Activated T-cell treated with anti-CD3 and anti-CD28 coated beads for 24 hours (primary cell): ENCODE results near the gene NDUFC2.
"Not testable (repeated sequence)": the region's sequence is repeated elsewhere in the genome, so short reads cannot be mapped to it uniquely, and the experiment has no call there.

Experiments
- DNase-seq: peaks from one replicate; pipeline ENCODE4 v3.0.0-alpha.2; 2020; ENCODE audit warnings: low read depth

Gene NDUFC2

DNA sequence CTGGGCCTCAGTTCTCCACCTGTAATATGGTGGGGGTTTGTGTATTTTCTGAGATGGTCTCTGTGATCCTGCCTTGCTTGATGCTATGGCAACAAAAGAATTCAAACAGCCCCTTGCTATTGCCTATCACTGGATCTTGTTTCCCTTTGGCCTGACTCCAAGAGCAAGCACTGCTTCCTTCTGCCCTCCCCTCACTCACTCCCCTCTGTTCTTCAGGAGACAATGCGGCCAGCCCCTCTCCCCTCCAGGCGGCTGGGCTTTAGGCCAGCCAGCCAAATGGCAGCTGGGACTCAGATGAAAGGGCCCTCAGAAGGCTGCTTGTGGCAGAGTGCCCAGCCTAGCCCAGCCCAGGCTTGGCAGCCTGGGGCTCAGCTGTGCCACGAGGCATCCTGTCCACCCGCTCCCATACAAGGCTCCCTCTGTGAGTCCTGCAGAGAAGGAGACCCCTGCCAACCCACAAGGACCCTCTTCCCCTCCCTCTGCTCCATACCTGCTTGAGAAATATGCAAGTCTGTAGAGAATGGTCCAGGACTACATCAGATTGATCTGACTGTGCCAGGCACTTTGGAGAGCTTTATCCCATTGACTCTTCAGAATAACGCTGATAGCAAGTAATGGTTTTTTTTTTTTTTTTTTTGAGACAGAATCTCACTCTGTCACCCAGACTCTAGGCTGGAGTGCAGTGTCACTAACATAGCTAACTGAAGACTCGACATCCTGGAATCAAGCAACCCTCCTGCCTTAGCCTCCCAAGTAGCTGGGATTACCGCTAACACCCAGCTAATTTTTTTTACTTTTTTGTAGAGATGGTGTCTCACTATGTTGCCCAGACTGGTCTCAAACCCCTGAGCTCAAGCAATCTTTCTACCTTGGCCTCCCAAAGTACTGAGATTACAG lies 49.0 kb downstream of the NDUFC2 start:
- no peak for DNase-seq

DNA sequence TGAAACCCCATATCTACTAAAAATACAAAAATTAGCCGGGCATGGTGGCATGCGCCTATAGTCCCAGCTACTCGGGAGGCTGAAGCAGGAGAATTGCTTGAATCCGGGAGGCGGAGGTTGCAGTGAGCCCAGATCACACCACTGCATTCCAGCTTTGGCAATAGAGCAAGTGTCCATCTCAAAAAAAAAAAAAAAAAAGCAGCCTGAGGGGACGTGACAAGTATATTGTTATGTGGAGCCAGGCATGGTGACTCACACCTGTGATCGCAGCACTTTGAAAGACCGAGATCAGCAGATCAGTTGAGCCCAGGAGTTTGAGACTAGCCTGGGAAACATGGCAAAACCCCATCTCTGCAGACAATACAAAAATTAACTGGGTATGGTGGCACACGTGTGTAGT lies 51.2 kb downstream of the NDUFC2 start:
- not testable (repeated sequence) for DNase-seq

DNA sequence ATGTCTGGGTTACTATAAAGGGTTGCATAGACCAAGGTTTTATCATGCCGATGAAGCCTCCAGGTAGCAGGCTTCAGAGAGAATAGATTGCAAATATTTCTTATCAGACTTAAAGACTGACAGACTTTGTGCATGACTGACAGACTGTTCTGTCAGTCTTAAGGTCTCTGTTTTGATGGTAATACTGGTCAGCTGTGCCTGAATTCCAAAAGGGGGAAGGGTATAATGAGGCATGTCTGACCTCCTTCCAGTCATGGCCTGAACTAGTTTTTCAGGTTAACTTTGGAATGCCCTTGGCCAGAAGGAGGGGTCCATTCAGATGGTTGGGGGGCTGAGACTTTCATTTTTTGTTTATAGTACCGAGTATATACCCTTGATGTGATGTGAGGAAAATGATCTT lies 51.9 kb downstream of the NDUFC2 start:
- DNase-seq = no peak

DNA sequence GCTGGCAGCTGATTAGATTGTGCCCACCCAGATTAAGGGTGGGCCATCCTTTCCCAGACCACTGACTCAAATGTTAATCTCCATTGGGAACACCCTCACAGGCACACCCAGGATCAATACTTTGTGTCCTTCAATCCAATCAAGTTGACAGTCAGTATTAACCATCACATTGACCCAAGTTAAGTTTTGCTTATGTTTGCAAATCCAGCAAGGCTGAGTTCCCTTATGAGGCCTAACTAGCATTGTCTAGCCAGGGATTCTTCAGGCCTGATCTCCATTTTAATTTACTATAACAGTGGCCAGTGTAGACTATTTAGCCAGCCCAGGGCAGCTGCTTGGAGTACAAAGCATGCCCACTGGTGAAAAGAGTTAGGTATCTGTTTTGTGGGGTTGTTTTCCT lies 54.3 kb downstream of the NDUFC2 start:
- no peak for DNase-seq

DNA sequence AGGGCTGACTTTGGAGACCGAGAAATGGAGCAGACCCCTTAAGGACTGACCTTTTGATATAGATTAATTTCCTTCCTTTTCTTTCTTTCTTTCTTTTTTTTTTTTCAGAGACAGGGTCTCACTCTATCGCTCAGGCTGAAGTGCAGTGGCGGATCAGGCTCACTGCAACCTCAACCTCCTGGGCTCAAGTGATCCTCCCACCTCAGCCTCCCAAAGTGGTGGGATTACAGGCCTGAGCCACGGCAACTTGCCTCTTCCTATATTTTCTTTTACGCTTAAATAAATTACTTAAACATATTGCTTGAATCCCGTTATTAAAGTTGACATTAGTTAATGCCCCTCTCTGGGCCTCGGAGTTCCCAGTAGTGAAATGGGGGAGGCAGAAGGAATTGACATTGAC lies 56.2 kb downstream of the NDUFC2 start:
- no peak for DNase-seq

DNA sequence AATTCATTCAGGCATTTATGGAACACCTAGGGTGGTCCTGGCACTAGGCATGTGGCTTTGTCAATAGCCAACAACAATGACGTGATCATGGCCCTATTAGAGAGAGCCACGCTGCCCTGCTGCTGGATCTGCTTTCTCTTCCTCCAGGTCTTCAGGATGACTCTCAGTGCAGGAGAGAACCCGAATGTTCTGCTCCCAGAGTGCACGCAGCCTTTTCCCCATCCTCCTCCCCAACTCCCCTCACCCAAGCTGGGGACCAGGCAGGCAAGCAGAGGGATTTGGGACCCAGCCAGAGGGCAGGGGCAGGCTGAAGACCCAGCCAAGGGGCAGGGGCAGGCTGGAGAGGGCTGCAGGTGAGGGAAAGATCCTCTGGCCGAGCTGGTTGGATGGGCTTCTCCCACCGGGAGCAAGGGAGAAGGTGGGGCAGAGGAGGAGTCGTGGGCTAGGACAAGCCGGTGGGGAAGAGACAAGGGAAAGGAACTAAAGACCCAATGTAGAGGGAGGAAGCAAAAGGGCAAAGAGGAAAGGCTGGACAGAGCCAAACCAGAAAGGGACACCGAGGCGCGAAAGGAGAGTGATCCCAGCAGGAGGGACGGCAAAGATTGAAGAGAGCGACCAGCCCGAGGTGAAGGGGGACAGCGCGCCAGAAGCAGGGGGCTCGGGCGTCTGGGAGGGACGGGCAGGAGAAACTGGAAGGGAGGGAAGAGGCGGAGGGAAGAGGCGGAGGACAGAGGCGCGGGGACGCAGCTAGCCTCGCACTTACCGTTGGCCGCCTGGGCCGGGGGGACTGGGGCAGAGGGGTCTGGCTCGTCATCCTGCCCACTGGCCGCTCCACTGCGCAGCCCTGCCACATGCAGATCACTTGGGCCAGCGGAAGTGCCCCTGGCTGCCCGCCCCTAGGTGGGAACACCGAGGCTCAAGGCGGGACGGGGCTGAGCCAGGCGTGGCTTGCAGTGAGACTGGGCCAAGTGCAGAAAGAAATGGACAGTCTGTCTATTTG lies 57.0 kb downstream of the NDUFC2 start, which contains the start of gene KCTD14:
KCTD14 (minus strand) TSS at position 880 of the 1,000 bp plus-strand sequence; CDS start at position 853, 27 bp downstream.
- no peak for DNase-seq

DNA sequence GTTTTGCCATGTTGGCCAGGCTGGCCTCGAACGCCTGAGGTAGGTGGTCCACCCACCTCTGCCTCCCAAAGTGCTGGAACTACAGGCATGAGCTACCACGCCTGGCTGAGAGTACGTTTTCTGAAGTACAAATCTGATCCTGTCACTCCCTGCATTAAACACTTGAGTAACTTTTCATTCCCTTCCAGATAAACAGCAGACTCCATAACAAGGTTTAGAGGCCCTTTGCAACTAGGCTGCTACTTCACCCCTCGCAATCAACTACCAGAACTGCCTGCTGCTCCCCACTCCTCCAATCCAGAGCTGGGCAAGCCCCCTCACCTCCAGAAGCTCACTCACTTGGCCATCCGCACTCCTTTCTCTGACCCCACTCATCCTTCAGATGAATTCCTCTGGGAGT lies 58.1 kb downstream of the NDUFC2 start:
- no peak for DNase-seq

DNA sequence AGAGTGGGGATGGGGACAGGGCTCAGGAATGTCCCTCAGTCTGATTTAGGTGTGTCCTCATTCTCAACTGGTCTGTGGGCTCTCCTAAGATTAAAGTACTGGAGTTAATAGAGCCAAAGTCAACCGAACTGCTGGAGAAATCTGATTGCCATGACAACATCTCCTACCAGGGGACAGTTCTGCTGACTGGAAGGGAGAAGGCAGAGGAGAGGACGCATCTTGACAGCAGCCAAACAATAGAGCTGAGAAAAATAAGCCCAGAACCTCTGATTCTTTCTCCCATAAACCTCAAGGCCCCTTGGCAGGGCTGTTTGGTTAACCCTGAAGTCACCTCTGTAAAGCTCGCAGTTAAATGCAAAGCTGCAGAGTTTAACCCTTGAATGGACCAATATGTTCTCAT lies 59.4 kb downstream of the NDUFC2 start:
- no peak for DNase-seq

DNA sequence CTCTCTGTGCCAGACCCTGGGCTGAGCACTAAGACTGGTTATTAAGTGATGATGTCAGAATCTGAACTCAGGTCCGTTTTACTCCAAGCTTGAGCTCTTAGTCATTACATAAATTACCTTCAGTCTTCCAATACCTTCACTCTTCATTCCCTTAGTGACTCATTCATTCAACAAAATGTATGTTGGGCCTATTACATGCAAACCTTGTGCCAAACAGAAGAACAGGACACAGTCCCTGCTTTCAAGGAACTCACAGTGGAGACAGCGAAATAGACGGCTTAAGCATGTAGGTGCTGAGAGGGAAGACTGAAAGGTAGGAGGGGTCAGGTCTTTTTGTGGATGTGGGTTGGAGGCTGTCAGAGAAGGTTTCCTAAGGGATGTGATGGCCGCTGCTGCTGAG lies 59.9 kb downstream of the NDUFC2 start:
- no peak for DNase-seq
